GM23338 (cell line): ENCODE results near the gene LYRM9. TPM values are rescaled to one million over a fixed set of nuclear protein-coding genes. Genes with fewer than 3 reads are reported as not detected.

ENCODE experiments used
- ATAC-seq: fragments of 200-7000 bp; cut with Tn5 transposase; 3 replicates; pipeline ENCODE4 v1.9.1; 2020
- DNase-seq: peaks from one replicate; pipeline ENCODE4 v3.0.0-alpha.2; 2015; ENCODE audit warnings: low spot score
- H2AFZ ChIP-seq: fragments of 200-600 bp; sonication (generic); 2 replicates; pipeline ENCODE4 v1.8.0; 2016; ENCODE audit warnings: antibody characterized with exemption, mild to moderate bottlenecking, moderate library complexity
- H3F3A ChIP-seq: fragments of 200-600 bp; sonication (generic); replicated peaks from 2 replicates; pipeline ENCODE4 v1.8.0; 2017; ENCODE audit warnings: antibody characterized with exemption, mixed run types, low read depth
- H3K27ac ChIP-seq: fragments of 200-600 bp; sonication (generic); 2 replicates; pipeline ENCODE4 v1.6.1; 2016; ENCODE audit warnings: low read depth
- H3K27me3 ChIP-seq: fragments of 200-600 bp; sonication (generic); 2 replicates; pipeline ENCODE4 v1.8.0; 2016; ENCODE audit warnings: mild to moderate bottlenecking, mixed run types, moderate library complexity; ENCODE audit not compliant: insufficient read depth
- H3K36me3 ChIP-seq: fragments of 200-600 bp; sonication (generic); 2 replicates; pipeline ENCODE4 v1.8.0; 2016; ENCODE audit warnings: mild to moderate bottlenecking; ENCODE audit not compliant: insufficient read depth
- H3K4me1 ChIP-seq: fragments of 200-600 bp; sonication (generic); 2 replicates; pipeline ENCODE4 v1.8.0; 2016; ENCODE audit warnings: mild to moderate bottlenecking, moderate library complexity; ENCODE audit not compliant: insufficient read depth
- H3K4me2 ChIP-seq: fragments of 200-600 bp; sonication (generic); 2 replicates; pipeline ENCODE4 v1.7.1; 2017; ENCODE audit warnings: mixed run types
- H3K4me3 ChIP-seq: fragments of 200-600 bp; sonication (generic); 2 replicates; pipeline ENCODE4 v1.6.1; 2016; ENCODE audit warnings: mixed run types
- H3K79me2 ChIP-seq: fragments of 200-600 bp; sonication (generic); replicated peaks from 2 replicates; pipeline ENCODE4 v1.8.0; 2017; ENCODE audit warnings: mild to moderate bottlenecking; ENCODE audit not compliant: insufficient read depth
- H3K9me2 ChIP-seq: fragments of 200-600 bp; sonication (generic); 2 replicates; pipeline ENCODE4 v1.8.0; 2017; ENCODE audit not compliant: insufficient read depth
- H4K20me1 ChIP-seq: fragments of 200-600 bp; sonication (generic); replicated peaks from 2 replicates; pipeline ENCODE4 v1.8.0; 2017; ENCODE audit warnings: mild to moderate bottlenecking; ENCODE audit not compliant: insufficient read depth
- H3K27ac Mint-ChIP-seq: 2 replicates; pipeline ENCODE4 v1.8.0; 2020; ENCODE audit warnings: inconsistent platforms, mild to moderate bottlenecking, moderate library complexity, mixed read lengths
- H3K27me3 Mint-ChIP-seq: 3 replicates; pipeline ENCODE4 v1.8.0; 2022; ENCODE audit warnings: low read depth, mild to moderate bottlenecking, moderate library complexity, mixed read lengths, inconsistent platforms; ENCODE audit not compliant: insufficient read depth, poor library complexity
- H3K36me3 Mint-ChIP-seq: 3 replicates; pipeline ENCODE4 v1.8.0; 2021; ENCODE audit warnings: low read depth, mild to moderate bottlenecking, inconsistent platforms, moderate library complexity, mixed read lengths
- H3K4me1 Mint-ChIP-seq: 3 replicates; pipeline ENCODE4 v1.8.0; 2020; ENCODE audit warnings: mild to moderate bottlenecking, inconsistent platforms, mixed read lengths
- H3K4me3 Mint-ChIP-seq: 3 replicates; pipeline ENCODE4 v1.8.0; 2021; ENCODE audit warnings: moderate library complexity, mild to moderate bottlenecking, inconsistent platforms, mixed read lengths
- H3K9me3 Mint-ChIP-seq: 3 replicates; pipeline ENCODE4 v1.8.0; 2020; ENCODE audit warnings: moderate library complexity, mild to moderate bottlenecking, inconsistent platforms, mixed read lengths
- CREB1 ChIP-seq: fragments of 250-450 bp; sonication (Bioruptor Pico); IDR thresholded peaks from 2 replicates; pipeline ENCODE4 v1.5.0; 2020; ENCODE audit warnings: low read depth, mild to moderate bottlenecking, moderate library complexity
- CTCF ChIP-seq, 2 experiments: fragments of 200-600 bp in 1 of 2; sonication (generic) in 1 of 2; conservative IDR thresholded peaks; 2 replicates each; pipeline versions ENCODE4 v1.5.1 to v1.6.1; 2016 to 2017; ENCODE audit warnings: antibody characterized with exemption in 2 of 2, low read depth in 2 of 2, mild to moderate bottlenecking in 2 of 2, moderate library complexity in 1 of 2
- EZH2 ChIP-seq: fragments of 200-600 bp; sonication (generic); IDR thresholded peaks from one replicate; pipeline ENCODE4 v1.8.0; 2017; ENCODE audit warnings: antibody characterized with exemption, mild to moderate bottlenecking, low read depth; ENCODE audit not compliant: unreplicated experiment
- EZH2phosphoT487 ChIP-seq: fragments of 200-600 bp; sonication (generic); IDR thresholded peaks from one replicate; pipeline ENCODE4 v1.8.1; 2018; ENCODE audit warnings: antibody characterized with exemption; ENCODE audit not compliant: unreplicated experiment
- JUNB ChIP-seq: IDR thresholded peaks from one replicate; pipeline ENCODE4 v1.6.1; 2016; ENCODE audit warnings: antibody characterized with exemption; ENCODE audit not compliant: unreplicated experiment
- POLR2AphosphoS5 ChIP-seq: IDR thresholded peaks from 2 replicates; pipeline ENCODE4 v1.6.1; 2016; ENCODE audit warnings: antibody characterized with exemption, low read depth
- STAT1 ChIP-seq: IDR thresholded peaks from one replicate; pipeline ENCODE4 v1.6.1; 2016; ENCODE audit warnings: antibody characterized with exemption; ENCODE audit not compliant: unreplicated experiment
- ZNF114 ChIP-seq: fragments of 250-450 bp; sonication (Bioruptor Pico); IDR thresholded peaks from 2 replicates; pipeline ENCODE4 v1.5.0; 2020; ENCODE audit warnings: mild to moderate bottlenecking, moderate library complexity
- ZNF331 ChIP-seq: fragments of 250-450 bp; sonication (Bioruptor Pico); IDR thresholded peaks from 2 replicates; pipeline ENCODE4 v1.5.0; 2020; ENCODE audit warnings: low read depth, mild to moderate bottlenecking, moderate library complexity
- polyA plus RNA-seq: library from polyadenylated mRNA; unstranded; fragments of >200 nt; fragmentation: Nextera tagmentation; extraction: Ambion mirVana; gene quantifications from 2 replicates; pipeline ENCODE4 v1.2.1, GENCODE V29; 2016
- total RNA-seq: library from RNA; depleted of rRNA; stranded (reverse); fragments of >200 nt; shearing (Covaris generic); gene quantifications from 2 replicates; pipeline ENCODE4 v1.2.3, GENCODE V29; 2014
- TF ChIP-seq, protein P1 (sequence below): fragments of 250-450 bp; sonication (Bioruptor Pico); IDR thresholded peaks from 2 replicates; pipeline ENCODE4 v1.5.0; 2020; ENCODE audit warnings: mild to moderate bottlenecking, moderate library complexity
- TF ChIP-seq, protein P2 (sequence below): IDR thresholded peaks from one replicate; pipeline ENCODE4 v1.6.1; 2018; ENCODE audit warnings: antibody characterized with exemption; ENCODE audit not compliant: unreplicated experiment

Gene LYRM9
- total and polyA plus RNA-seq, 2 experiments from 2014 or later: 4.7 to 6.2 TPM

- TF ChIP-seq CREB1 (CRISPR knock-in tag) (no peak), POLR2AphosphoS5 (no peak), ZNF331 (CRISPR knock-in tag) (no peak), EZH2 (no peak)
Measured at GRCh38 chr17:27921077-27921476, 27.9 kb upstream of the LYRM9 start (continued).

DNA sequence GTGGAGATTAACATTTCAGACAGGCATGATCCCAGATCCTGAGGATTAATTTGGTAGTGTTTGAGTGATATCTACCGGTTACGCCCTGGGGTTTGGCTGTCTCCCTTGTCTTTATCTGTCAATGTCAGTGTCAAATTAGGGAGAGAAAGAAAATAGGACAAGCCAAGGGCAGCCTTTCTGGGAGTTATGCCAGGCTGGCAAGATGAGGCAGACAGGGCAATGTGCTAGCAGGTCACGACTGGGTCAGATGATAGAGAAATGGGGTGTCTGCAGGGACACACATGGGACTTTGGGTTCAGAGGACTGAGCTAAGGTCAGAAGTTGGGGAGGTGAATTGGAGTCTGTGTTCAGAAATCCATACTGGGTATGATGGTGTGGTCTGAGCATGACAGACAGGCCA lies 27.4 kb upstream of the LYRM9 start:
- no peak overlapping the region for H3K27ac ChIP-seq
- Mint-ChIP-seq H3K9me3 (no peaks in the 10 kb centered on the region), H3K4me1 (peaks cover 6% of the 10 kb centered on the region), H3K4me3 (no peak overlapping the region), H3K36me3 (no peaks in the 10 kb centered on the region), H3K27me3 (peaks cover 32% of the 10 kb centered on the region), H3K27ac (no peak overlapping the region)
- no peaks in the 10 kb centered on the region for H3K79me2 ChIP-seq
- H3K4me3 ChIP-seq: no peak overlapping the region
- no peak overlapping the region for H3K4me2 ChIP-seq
- no peak for TF ChIP-seq STAT1
- TF ChIP-seq EZH2: no peak
- no peak for TF ChIP-seq EZH2phosphoT487
- TF ChIP-seq CTCF (conservative IDR thresholded peaks at IDR 0.05; ENCODE audit: low read depth in 2 of 2): no peak
- TF ChIP-seq, protein P1, sequence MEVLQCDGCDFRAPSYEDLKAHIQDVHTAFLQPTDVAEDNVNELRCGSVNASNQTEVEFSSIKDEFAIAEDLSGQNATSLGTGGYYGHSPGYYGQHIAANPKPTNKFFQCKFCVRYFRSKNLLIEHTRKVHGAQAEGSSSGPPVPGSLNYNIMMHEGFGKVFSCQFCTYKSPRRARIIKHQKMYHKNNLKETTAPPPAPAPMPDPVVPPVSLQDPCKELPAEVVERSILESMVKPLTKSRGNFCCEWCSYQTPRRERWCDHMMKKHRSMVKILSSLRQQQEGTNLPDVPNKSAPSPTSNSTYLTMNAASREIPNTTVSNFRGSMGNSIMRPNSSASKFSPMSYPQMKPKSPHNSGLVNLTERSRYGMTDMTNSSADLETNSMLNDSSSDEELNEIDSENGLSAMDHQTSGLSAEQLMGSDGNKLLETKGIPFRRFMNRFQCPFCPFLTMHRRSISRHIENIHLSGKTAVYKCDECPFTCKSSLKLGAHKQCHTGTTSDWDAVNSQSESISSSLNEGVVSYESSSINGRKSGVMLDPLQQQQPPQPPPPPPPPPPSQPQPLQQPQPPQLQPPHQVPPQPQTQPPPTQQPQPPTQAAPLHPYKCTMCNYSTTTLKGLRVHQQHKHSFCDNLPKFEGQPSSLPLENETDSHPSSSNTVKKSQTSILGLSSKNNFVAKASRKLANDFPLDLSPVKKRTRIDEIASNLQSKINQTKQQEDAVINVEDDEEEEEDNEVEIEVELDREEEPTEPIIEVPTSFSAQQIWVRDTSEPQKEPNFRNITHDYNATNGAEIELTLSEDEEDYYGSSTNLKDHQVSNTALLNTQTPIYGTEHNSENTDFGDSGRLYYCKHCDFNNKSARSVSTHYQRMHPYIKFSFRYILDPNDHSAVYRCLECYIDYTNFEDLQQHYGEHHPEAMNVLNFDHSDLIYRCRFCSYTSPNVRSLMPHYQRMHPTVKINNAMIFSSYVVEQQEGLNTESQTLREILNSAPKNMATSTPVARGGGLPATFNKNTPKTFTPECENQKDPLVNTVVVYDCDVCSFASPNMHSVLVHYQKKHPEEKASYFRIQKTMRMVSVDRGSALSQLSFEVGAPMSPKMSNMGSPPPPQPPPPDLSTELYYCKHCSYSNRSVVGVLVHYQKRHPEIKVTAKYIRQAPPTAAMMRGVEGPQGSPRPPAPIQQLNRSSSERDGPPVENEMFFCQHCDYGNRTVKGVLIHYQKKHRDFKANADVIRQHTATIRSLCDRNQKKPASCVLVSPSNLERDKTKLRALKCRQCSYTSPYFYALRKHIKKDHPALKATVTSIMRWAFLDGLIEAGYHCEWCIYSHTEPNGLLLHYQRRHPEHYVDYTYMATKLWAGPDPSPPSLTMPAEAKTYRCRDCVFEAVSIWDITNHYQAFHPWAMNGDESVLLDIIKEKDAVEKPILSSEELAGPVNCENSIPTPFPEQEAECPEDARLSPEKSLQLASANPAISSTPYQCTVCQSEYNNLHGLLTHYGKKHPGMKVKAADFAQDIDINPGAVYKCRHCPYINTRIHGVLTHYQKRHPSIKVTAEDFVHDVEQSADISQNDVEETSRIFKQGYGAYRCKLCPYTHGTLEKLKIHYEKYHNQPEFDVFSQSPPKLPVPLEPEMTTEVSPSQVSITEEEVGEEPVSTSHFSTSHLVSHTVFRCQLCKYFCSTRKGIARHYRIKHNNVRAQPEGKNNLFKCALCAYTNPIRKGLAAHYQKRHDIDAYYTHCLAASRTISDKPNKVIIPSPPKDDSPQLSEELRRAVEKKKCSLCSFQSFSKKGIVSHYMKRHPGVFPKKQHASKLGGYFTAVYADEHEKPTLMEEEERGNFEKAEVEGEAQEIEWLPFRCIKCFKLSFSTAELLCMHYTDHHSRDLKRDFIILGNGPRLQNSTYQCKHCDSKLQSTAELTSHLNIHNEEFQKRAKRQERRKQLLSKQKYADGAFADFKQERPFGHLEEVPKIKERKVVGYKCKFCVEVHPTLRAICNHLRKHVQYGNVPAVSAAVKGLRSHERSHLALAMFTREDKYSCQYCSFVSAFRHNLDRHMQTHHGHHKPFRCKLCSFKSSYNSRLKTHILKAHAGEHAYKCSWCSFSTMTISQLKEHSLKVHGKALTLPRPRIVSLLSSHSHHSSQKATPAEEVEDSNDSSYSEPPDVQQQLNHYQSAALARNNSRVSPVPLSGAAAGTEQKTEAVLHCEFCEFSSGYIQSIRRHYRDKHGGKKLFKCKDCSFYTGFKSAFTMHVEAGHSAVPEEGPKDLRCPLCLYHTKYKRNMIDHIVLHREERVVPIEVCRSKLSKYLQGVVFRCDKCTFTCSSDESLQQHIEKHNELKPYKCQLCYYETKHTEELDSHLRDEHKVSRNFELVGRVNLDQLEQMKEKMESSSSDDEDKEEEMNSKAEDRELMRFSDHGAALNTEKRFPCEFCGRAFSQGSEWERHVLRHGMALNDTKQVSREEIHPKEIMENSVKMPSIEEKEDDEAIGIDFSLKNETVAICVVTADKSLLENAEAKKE (CRISPR knock-in tag): no peak
- no peak for TF ChIP-seq JUNB
- no peak for TF ChIP-seq ZNF114 (CRISPR knock-in tag)
- no peak for TF ChIP-seq POLR2AphosphoS5
- TF ChIP-seq, protein P2, sequence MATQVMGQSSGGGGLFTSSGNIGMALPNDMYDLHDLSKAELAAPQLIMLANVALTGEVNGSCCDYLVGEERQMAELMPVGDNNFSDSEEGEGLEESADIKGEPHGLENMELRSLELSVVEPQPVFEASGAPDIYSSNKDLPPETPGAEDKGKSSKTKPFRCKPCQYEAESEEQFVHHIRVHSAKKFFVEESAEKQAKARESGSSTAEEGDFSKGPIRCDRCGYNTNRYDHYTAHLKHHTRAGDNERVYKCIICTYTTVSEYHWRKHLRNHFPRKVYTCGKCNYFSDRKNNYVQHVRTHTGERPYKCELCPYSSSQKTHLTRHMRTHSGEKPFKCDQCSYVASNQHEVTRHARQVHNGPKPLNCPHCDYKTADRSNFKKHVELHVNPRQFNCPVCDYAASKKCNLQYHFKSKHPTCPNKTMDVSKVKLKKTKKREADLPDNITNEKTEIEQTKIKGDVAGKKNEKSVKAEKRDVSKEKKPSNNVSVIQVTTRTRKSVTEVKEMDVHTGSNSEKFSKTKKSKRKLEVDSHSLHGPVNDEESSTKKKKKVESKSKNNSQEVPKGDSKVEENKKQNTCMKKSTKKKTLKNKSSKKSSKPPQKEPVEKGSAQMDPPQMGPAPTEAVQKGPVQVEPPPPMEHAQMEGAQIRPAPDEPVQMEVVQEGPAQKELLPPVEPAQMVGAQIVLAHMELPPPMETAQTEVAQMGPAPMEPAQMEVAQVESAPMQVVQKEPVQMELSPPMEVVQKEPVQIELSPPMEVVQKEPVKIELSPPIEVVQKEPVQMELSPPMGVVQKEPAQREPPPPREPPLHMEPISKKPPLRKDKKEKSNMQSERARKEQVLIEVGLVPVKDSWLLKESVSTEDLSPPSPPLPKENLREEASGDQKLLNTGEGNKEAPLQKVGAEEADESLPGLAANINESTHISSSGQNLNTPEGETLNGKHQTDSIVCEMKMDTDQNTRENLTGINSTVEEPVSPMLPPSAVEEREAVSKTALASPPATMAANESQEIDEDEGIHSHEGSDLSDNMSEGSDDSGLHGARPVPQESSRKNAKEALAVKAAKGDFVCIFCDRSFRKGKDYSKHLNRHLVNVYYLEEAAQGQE: no peak
- H3K27me3 ChIP-seq: peaks cover 33% of the 10 kb centered on the region
- no peaks in the 10 kb centered on the region for H3K36me3 ChIP-seq
- no peaks in the 10 kb centered on the region for H4K20me1 ChIP-seq
- no peaks in the 10 kb centered on the region for H3F3A ChIP-seq
- H2AFZ ChIP-seq: no peak overlapping the region
- no peak for ATAC-seq
- DNase-seq: no peak
- H3K9me2 ChIP-seq: 0 out of 2 replicates have a peak, but pooled peaks cover 4% of the 10 kb centered on the region
- peaks cover 10% of the 10 kb centered on the region for H3K4me1 ChIP-seq
